HEK293 (cell line): ENCODE measurements around the gene MAL.

Experiments
- CTCF ChIA-PET: fragments of 350-600 bp; formaldehyde crosslinking; extraction: SDS; loops from one replicate; lab custom pipeline; 2021; ENCODE audit warnings: antibody characterized with exemption; lab: Yijun Ruan, JAX
- POLR2A ChIA-PET: fragments of 300-600 bp; formaldehyde crosslinking; extraction: SDS; loops from one replicate; lab custom pipeline; 2020; ENCODE audit warnings: antibody characterized with exemption, inconsistent platforms; lab: Yijun Ruan, JAX
- H3K27ac ChIP-seq: fragments of 200-500 bp; sonication (Bioruptor generic); 2 replicates; pipeline ENCODE4 v1.5.1; 2014; ENCODE audit warnings: low read depth, low read length, control low read depth, inconsistent platforms; ENCODE audit errors: extremely low read depth
- H3K36me3 ChIP-seq, 2 experiments: fragments of 200-500 bp in 1 of 2; sonication (Bioruptor generic) in 1 of 2; 1 replicate in 1 of 2; 2 replicates in 1 of 2; pipeline ENCODE4 v1.5.1; 2014 to 2017; ENCODE audit warnings: inconsistent platforms in 2 of 2, low read length in 2 of 2; ENCODE audit not compliant: control insufficient read depth in 2 of 2, insufficient read depth in 1 of 2
- H3K4me1 ChIP-seq: fragments of 200-500 bp; sonication (Bioruptor generic); 2 replicates; pipeline ENCODE4 v1.5.1; 2014; ENCODE audit warnings: mild to moderate bottlenecking, low read length, inconsistent platforms; ENCODE audit not compliant: control insufficient read depth, insufficient read depth
- H3K4me3 ChIP-seq: 2 replicates; pipeline ENCODE4 v1.5.1; 2011; ENCODE audit warnings: low read depth, mild to moderate bottlenecking, control low read depth, low read length, moderate library complexity
- H3K9me3 ChIP-seq: fragments of 200-500 bp; sonication (Bioruptor generic); 2 replicates; pipeline ENCODE4 v1.5.1; 2014; ENCODE audit warnings: low read depth, low read length, inconsistent platforms; ENCODE audit not compliant: control insufficient read depth, insufficient read depth
- AEBP2 ChIP-seq: fragments of 450-650 bp; formaldehyde crosslinking; IDR thresholded peaks from 2 replicates; pipeline ENCODE4 v1.5.1; 2016; ENCODE audit warnings: missing biosample characterization, missing genetic modification characterization, borderline replicate concordance
- BCL11B ChIP-seq: fragments of 450-650 bp; formaldehyde crosslinking; IDR thresholded peaks from 2 replicates; pipeline ENCODE4 v1.5.1; 2016; ENCODE audit warnings: low read depth, missing biosample characterization, missing genetic modification characterization
- GLIS1 ChIP-seq: fragments of 450-650 bp; formaldehyde crosslinking; IDR thresholded peaks from 2 replicates; pipeline ENCODE4 v1.5.1; 2016; ENCODE audit warnings: missing biosample characterization, missing genetic modification characterization
- GLIS2 ChIP-seq: fragments of 450-650 bp; formaldehyde crosslinking; IDR thresholded peaks from 2 replicates; pipeline ENCODE4 v1.5.1; 2016; ENCODE audit warnings: missing biosample characterization, missing genetic modification characterization
- PBX3 ChIP-seq: sonication (generic); formaldehyde crosslinking; IDR thresholded peaks from 2 replicates; pipeline ENCODE4 v1.8.1; 2022; ENCODE audit warnings: mild to moderate bottlenecking, moderate library complexity, missing genetic modification reagents
- PRDM4 ChIP-seq: fragments of 450-650 bp; formaldehyde crosslinking; IDR thresholded peaks from 2 replicates; pipeline ENCODE4 v1.5.1; 2017; ENCODE audit warnings: missing biosample characterization, missing genetic modification characterization
- SALL2 ChIP-seq: fragments of 450-650 bp; formaldehyde crosslinking; IDR thresholded peaks from 2 replicates; pipeline ENCODE4 v1.5.0; 2017; ENCODE audit warnings: missing biosample characterization, mild to moderate bottlenecking, missing genetic modification characterization, borderline replicate concordance
- SCRT2 ChIP-seq: fragments of 450-650 bp; formaldehyde crosslinking; IDR thresholded peaks from 2 replicates; pipeline ENCODE4 v1.5.1; 2016; ENCODE audit warnings: missing biosample characterization, missing genetic modification characterization
- SP2 ChIP-seq: fragments of 450-650 bp; formaldehyde crosslinking; IDR thresholded peaks from 2 replicates; pipeline ENCODE4 v1.5.1; 2016; ENCODE audit warnings: missing biosample characterization, missing genetic modification characterization
- ZBTB1 ChIP-seq: fragments of 450-650 bp; formaldehyde crosslinking; IDR thresholded peaks from 2 replicates; pipeline ENCODE4 v1.5.1; 2016; ENCODE audit warnings: missing biosample characterization, missing genetic modification characterization
- ZNF18 ChIP-seq: fragments of 450-650 bp; formaldehyde crosslinking; IDR thresholded peaks from 2 replicates; pipeline ENCODE4 v1.5.1; 2016; ENCODE audit warnings: missing biosample characterization, missing genetic modification characterization
- ZNF529 ChIP-seq: fragments of 450-650 bp; formaldehyde crosslinking; IDR thresholded peaks from 2 replicates; pipeline ENCODE4 v1.5.1; 2017; ENCODE audit warnings: missing genetic modification characterization, missing biosample characterization; ENCODE audit not compliant: insufficient replicate concordance
- ZNF548 ChIP-seq: fragments of 450-650 bp; formaldehyde crosslinking; IDR thresholded peaks from 2 replicates; pipeline ENCODE4 v1.5.1; 2016; ENCODE audit warnings: missing biosample characterization, missing genetic modification characterization
- ZNF549 ChIP-seq: fragments of 450-650 bp; IDR thresholded peaks from 2 replicates; pipeline ENCODE4 v1.5.1; 2018; ENCODE audit warnings: missing biosample characterization, missing genetic modification characterization, mild to moderate bottlenecking, inconsistent platforms, moderate library complexity
- ZNF571 ChIP-seq: fragments of 450-650 bp; formaldehyde crosslinking; IDR thresholded peaks from 2 replicates; pipeline ENCODE4 v1.5.0; 2017; ENCODE audit warnings: missing biosample characterization, missing genetic modification characterization
- ZNF580 ChIP-seq: fragments of 450-650 bp; formaldehyde crosslinking; IDR thresholded peaks from 2 replicates; pipeline ENCODE4 v1.5.1; 2016; ENCODE audit warnings: missing biosample characterization, missing genetic modification characterization
- ZNF624 ChIP-seq: fragments of 450-650 bp; formaldehyde crosslinking; IDR thresholded peaks from 2 replicates; pipeline ENCODE4 v1.5.1; 2017; ENCODE audit warnings: missing biosample characterization, missing genetic modification characterization
- ZNF654 ChIP-seq: fragments of 450-650 bp; formaldehyde crosslinking; IDR thresholded peaks from 2 replicates; pipeline ENCODE4 v1.5.1; 2016; ENCODE audit warnings: low read depth, missing biosample characterization, missing genetic modification characterization
- ZNF660 ChIP-seq: fragments of 450-650 bp; IDR thresholded peaks from 2 replicates; pipeline ENCODE4 v1.5.1; 2018; ENCODE audit warnings: missing biosample characterization, mild to moderate bottlenecking, missing genetic modification characterization
- ZNF776 ChIP-seq: fragments of 450-650 bp; formaldehyde crosslinking; IDR thresholded peaks from 2 replicates; pipeline ENCODE4 v1.5.0; 2017; ENCODE audit warnings: missing biosample characterization, missing genetic modification characterization, borderline replicate concordance

Gene MAL

GRCh38 chr2:94986392-94986963 is 39.0 kb upstream of the MAL start:
- POLR2A ChIA-PET: no interaction called here
- Histone ChIP-seq H3K4me1 (no peaks in the 10 kb centered on the region), H3K36me3 (no peaks in the 10 kb centered on the region), H3K27ac (no peak overlapping the region), H3K4me3 (no peak overlapping the region), H3K9me3 (no peaks in the 10 kb centered on the region)
- no peak for TF ChIP-seq BCL11B
- peak; percentile 67 for TF ChIP-seq SCRT2 (tag by site-specific recombination)
- TF ChIP-seq ZNF654: peak; percentile 56
- CTCF ChIA-PET: interaction anchor here (0.6 to 2.5 kb wide), 17 partner anchors 10 to 852 kb away, joined by 3 to 13 read pairs (median 5); no protein-coding TSS in a partner anchor

- POLR2A ChIA-PET: no interaction called here
- Histone ChIP-seq H3K4me1 (no peaks in the 10 kb centered on the region), H3K9me3 (no peaks in the 10 kb centered on the region), H3K4me3 (no peak overlapping the region), H3K27ac (no peak overlapping the region), H3K36me3 (no peaks in the 10 kb centered on the region)
- CTCF ChIA-PET: interaction anchor here (0.7 to 2.5 kb wide), 12 partner anchors 9 to 266 kb away, joined by 3 to 13 read pairs (median 6); no protein-coding TSS in a partner anchor
- TF ChIP-seq PRDM4 (tag by site-specific recombination) (no peak), ZNF548 (tag by site-specific recombination) (no peak), ZNF660 (tag by site-specific recombination) (no peak), ZNF529 (tag by site-specific recombination) (no peak), ZNF776 (no peak), SP2 (tag by site-specific recombination) (no peak), GLIS2 (no peak), ZNF624 (tag by site-specific recombination) (no peak), AEBP2 (tag by site-specific recombination) (no peak), GLIS1 (no peak), ZNF18 (tag by site-specific recombination) (no peak), ZNF580 (tag by site-specific recombination) (no peak), ZNF549 (tag by site-specific recombination) (no peak), PBX3 (CRISPR knock-in tag) (no peak), ZNF571 (tag by site-specific recombination) (no peak), ZBTB1 (tag by site-specific recombination) (no peak), SALL2 (tag by site-specific recombination) (no peak)
Observed at GRCh38 chr2:94987074-94988020, 38.2 kb upstream of the MAL start.
